ENCODE data around the gene PIP. TPM values are rescaled to one million over a fixed set of nuclear protein-coding genes. Genes with fewer than 3 reads are reported as not detected.

PIP gene
- total RNA-seq, 3 donors from 2014 or later (not counting 1 experiment from before 2014, with no cell fraction given), result not detected

Other genes starting within 250 kb of the PIP start
- gene TRPV6, start 246.3 kb upstream of the PIP start, total RNA-seq, result not detected
- not detected for gene TRPV5, start 198.3 kb upstream of the PIP start, total RNA-seq
- gene LLCFC1, start 192.6 kb upstream of the PIP start, total RNA-seq, result not detected
- gene KEL, start 169.7 kb upstream of the PIP start, total RNA-seq, result under 1 TPM in 2 of 3 donors, not detected in 1; 0.09 to 0.61 TPM
- not detected for gene OR9A2, start 104.9 kb upstream of the PIP start, total RNA-seq
- gene OR6V1, start 79.7 kb upstream of the PIP start, total RNA-seq, result not detected
- gene TAS2R39, start 51.3 kb downstream of the PIP start, total RNA-seq, result not detected
- not detected for gene TAS2R40, start 90.0 kb downstream of the PIP start, total RNA-seq
- gene GSTK1, start 131.4 kb downstream of the PIP start, total RNA-seq, result 100 to 1,000 TPM; 159 to 215 (median 181) TPM
- not detected for gene TMEM139, start 152.9 kb downstream of the PIP start, total RNA-seq
- 10 to 100 TPM; 36.7 to 60.5 (median 54.7) TPM for gene CASP2, start 156.3 kb downstream of the PIP start, total RNA-seq
- gene CLCN1, start 184.0 kb downstream of the PIP start, total RNA-seq, result under 1 TPM in 2 of 3 donors, not detected in 1; 0.16 to 0.19 TPM
- gene FAM131B, start 230.6 kb downstream of the PIP start, total RNA-seq, result 1 to 10 TPM; 2.3 to 2.8 (median 2.5) TPM
- 100 to 1,000 TPM; 168 to 219 (median 186) TPM for gene ZYX, start 249.3 kb downstream of the PIP start, total RNA-seq